IMR-90 (cell line): ENCODE measurements around the gene KCNAB1. TPM values are rescaled to one million over a fixed set of nuclear protein-coding genes. Genes with fewer than 3 reads are reported as not detected.

Experiments used
- ATAC-seq: fragments of 200-7000 bp; cut with Tn5 transposase; 2 replicates; pipeline ENCODE4 v1.9.1; 2020; ENCODE audit warnings: low read depth, mild to moderate bottlenecking, moderate library complexity
- BruUV-seq: library from RNA; stranded (reverse); fragments of 400-500 nt; replicated peaks from 2 replicates; lab custom pipeline; 2021; lab: Mats Ljungman, UMichigan
- CTCF ChIA-PET: fragments of 300-600 bp; formaldehyde crosslinking; extraction: SDS; loops from one replicate; lab custom pipeline; 2021; ENCODE audit warnings: antibody characterized with exemption; lab: Yijun Ruan, JAX
- POLR2A ChIA-PET: fragments of 300-600 bp; sonication (Branson Sonifier 250); formaldehyde crosslinking; loops from one replicate; lab custom pipeline; 2022; ENCODE audit warnings: antibody characterized with exemption; ENCODE audit not compliant: unreplicated experiment; lab: Charles Lee
- DNase-seq: peaks from one replicate; pipeline ENCODE4 v3.0.0; 2013
- H2AFZ ChIP-seq: replicated peaks from 2 replicates; pipeline ENCODE3; 2013; ENCODE audit warnings: low read length, mild to moderate bottlenecking; ENCODE audit not compliant: poor library complexity
- H2AK5ac ChIP-seq: 2 replicates; pipeline ENCODE4 v1.6.1; 2013; ENCODE audit warnings: low read depth, low read length, inconsistent platforms
- H2AK9ac ChIP-seq: replicated peaks from 2 replicates; pipeline ENCODE3; 2013; ENCODE audit warnings: mild to moderate bottlenecking, low read depth, low read length, moderate library complexity; ENCODE audit not compliant: poor library complexity
- H2BK120ac ChIP-seq: 2 replicates; pipeline ENCODE4 v1.6.1; 2013; ENCODE audit warnings: low read depth, low read length, inconsistent platforms
- H2BK15ac ChIP-seq: 3 replicates; pipeline ENCODE4 v1.6.1; 2013; ENCODE audit warnings: low read depth, low read length, inconsistent platforms
- H2BK20ac ChIP-seq: 2 replicates; pipeline ENCODE4 v1.6.1; 2013; ENCODE audit warnings: low read depth, mild to moderate bottlenecking, inconsistent platforms, low read length, moderate library complexity
- H2BK5ac ChIP-seq: 2 replicates; pipeline ENCODE4 v1.6.1; 2013; ENCODE audit warnings: mild to moderate bottlenecking, low read depth, low read length, inconsistent platforms; ENCODE audit not compliant: poor library complexity, severe bottlenecking
- H3K14ac ChIP-seq: replicated peaks from 2 replicates; pipeline ENCODE4 v1.6.1; 2013; ENCODE audit warnings: low read depth, low read length, inconsistent platforms
- H3K18ac ChIP-seq: 2 replicates; pipeline ENCODE4 v1.6.1; 2013; ENCODE audit warnings: low read depth, low read length, control low read depth
- H3K23ac ChIP-seq: 2 replicates; pipeline ENCODE4 v1.6.1; 2013; ENCODE audit warnings: low read depth, low read length, inconsistent platforms
- H3K27ac ChIP-seq: 2 replicates; pipeline ENCODE4 v1.5.1; 2013; ENCODE audit warnings: mild to moderate bottlenecking, control low read depth, low read length; ENCODE audit not compliant: insufficient read depth
- H3K27me3 ChIP-seq: 2 replicates; pipeline ENCODE4 v1.6.1; 2013; ENCODE audit warnings: low read length; ENCODE audit not compliant: control insufficient read depth, insufficient read depth
- H3K36me3 ChIP-seq: 2 replicates; pipeline ENCODE4 v1.6.1; 2013; ENCODE audit warnings: low read length, mixed read lengths; ENCODE audit not compliant: control insufficient read depth, insufficient read depth
- H3K4ac ChIP-seq: 2 replicates; pipeline ENCODE4 v1.6.1; 2013; ENCODE audit warnings: low read depth, low read length, inconsistent platforms
- H3K4me1 ChIP-seq: 2 replicates; pipeline ENCODE4 v1.6.1; 2013; ENCODE audit warnings: low read length, mixed read lengths; ENCODE audit not compliant: control insufficient read depth, insufficient read depth
- H3K4me2 ChIP-seq: 2 replicates; pipeline ENCODE4 v1.6.1; 2013; ENCODE audit warnings: low read depth, mild to moderate bottlenecking, control low read depth, low read length, moderate library complexity
- H3K4me3 ChIP-seq: 2 replicates; pipeline ENCODE4 v1.5.1; 2013; ENCODE audit warnings: low read depth, mild to moderate bottlenecking, control low read depth, low read length, moderate library complexity; ENCODE audit not compliant: insufficient read depth
- H3K56ac ChIP-seq: 2 replicates; pipeline ENCODE4 v1.6.1; 2013; ENCODE audit warnings: low read length, inconsistent platforms; ENCODE audit not compliant: insufficient read depth; ENCODE audit errors: extremely low read depth
- H3K79me1 ChIP-seq, 2 experiments: 2 replicates each; pipeline ENCODE4 v1.6.1; 2013; ENCODE audit warnings: low read length in 2 of 2, inconsistent platforms in 1 of 2, low read depth in 1 of 2
- H3K9ac ChIP-seq: 2 replicates; pipeline ENCODE4 v1.6.1; 2013; ENCODE audit warnings: low read depth, low read length, control low read depth
- H3K9me1 ChIP-seq: 2 replicates; pipeline ENCODE4 v1.6.1; 2013; ENCODE audit warnings: low read length, inconsistent platforms; ENCODE audit not compliant: insufficient read depth
- H3K9me3 ChIP-seq: 2 replicates; pipeline ENCODE4 v1.6.1; 2013; ENCODE audit warnings: low read length; ENCODE audit not compliant: control insufficient read depth, insufficient read depth
- H4K20me1 ChIP-seq: 2 replicates; pipeline ENCODE4 v1.6.1; 2013; ENCODE audit warnings: low read length, inconsistent platforms; ENCODE audit not compliant: insufficient read depth
- H4K5ac ChIP-seq: 2 replicates; pipeline ENCODE4 v1.6.1; 2013; ENCODE audit warnings: mild to moderate bottlenecking, low read depth, low read length, control low read depth
- H4K8ac ChIP-seq, 2 experiments: 2 replicates each; pipeline ENCODE4 v1.6.1; 2013; ENCODE audit warnings: low read depth in 2 of 2, low read length in 2 of 2, control low read depth in 1 of 2, inconsistent platforms in 1 of 2
- H4K91ac ChIP-seq: 2 replicates; pipeline ENCODE4 v1.6.1; 2013; ENCODE audit warnings: low read depth, low read length, inconsistent platforms; ENCODE audit not compliant: insufficient read depth
- BHLHE40 ChIP-seq: fragments of 150-350 bp; IDR thresholded peaks from 2 replicates; pipeline ENCODE4 v1.6.1; 2016; ENCODE audit warnings: mild to moderate bottlenecking, low read depth, low read length
- CHD1 ChIP-seq: IDR thresholded peaks from 2 replicates; pipeline ENCODE4 v1.6.1; 2012; ENCODE audit warnings: low read depth, low read length, improper control_type of control experiment
- CTCF ChIP-seq: conservative IDR thresholded peaks from 2 replicates; pipeline ENCODE4 v1.5.1; 2012; ENCODE audit warnings: mild to moderate bottlenecking, low read depth, low read length, improper control_type of control experiment
- ELK1 ChIP-seq: fragments of 150-350 bp; IDR thresholded peaks from 2 replicates; pipeline ENCODE4 v1.6.1; 2016; ENCODE audit warnings: low read depth, mild to moderate bottlenecking, low read length, moderate library complexity, borderline replicate concordance
- FOS ChIP-seq: fragments of 150-350 bp; IDR thresholded peaks from 2 replicates; pipeline ENCODE4 v1.6.1; 2016; ENCODE audit warnings: low read depth, low read length
- MXI1 ChIP-seq: IDR thresholded peaks from 2 replicates; pipeline ENCODE4 v1.6.1; 2012; ENCODE audit warnings: low read depth, mild to moderate bottlenecking, low read length, moderate library complexity, borderline replicate concordance
- RCOR1 ChIP-seq: IDR thresholded peaks from 2 replicates; pipeline ENCODE4 v1.6.1; 2012; ENCODE audit warnings: mild to moderate bottlenecking, low read length, improper control_type of control experiment; ENCODE audit not compliant: insufficient replicate concordance
- RFX5 ChIP-seq: IDR thresholded peaks from 2 replicates; pipeline ENCODE4 v1.8.0; 2012; ENCODE audit warnings: low read depth, mild to moderate bottlenecking, low read length, moderate library complexity
- dilution Hi-C: fragments of 300-500 bp; cut with HindIII; formaldehyde crosslinking; loops from one replicate; pipeline ENCODE4 v1.14.3; 2018; ENCODE audit warnings: low sequenced_read_pairs; ENCODE audit not compliant: unreplicated experiment
- in situ Hi-C: fragments of 300-500 bp; cut with MboI; formaldehyde crosslinking; loops from 3 replicates; pipeline ENCODE4 v1.14.3; 2019; ENCODE audit warnings: low sequenced_read_pairs, inconsistent platforms, mixed read lengths
- intact Hi-C: fragments of 100-400 bp; cut with micrococcal nuclease; formaldehyde crosslinking; loops from 2 replicates; pipeline ENCODE4 v1.10.0; 2022
- polyA plus RNA-seq, 3 experiments: library from polyadenylated mRNA; depleted of rRNA; stranded (reverse); fragments of >200 nt; gene quantifications; 2 replicates each; pipeline ENCODE4 v1.2.3, GENCODE V29; 2012; ENCODE audit warnings: low replicate concordance in 1 of 3
- total RNA-seq: library from RNA; depleted of rRNA; stranded (reverse); fragments of >200 nt; gene quantifications from 2 replicates; pipeline ENCODE4 v1.2.3, GENCODE V29; 2012

KCNAB1 gene
- total and polyA plus RNA-seq, 2 of the 4 experiments (the other 2 are of a cell fraction), result under 0.01 to 0.07 TPM

GRCh38 chr3:156433910-156434309, 313.5 kb downstream of the KCNAB1 start:
- H3K9me3 ChIP-seq, result no peaks in the 10 kb centered on the region
- in situ Hi-C loops, result no loop called here
- H3K4me3 ChIP-seq, result no peak overlapping the region
- H3K4me2 ChIP-seq, result no peak overlapping the region
- no peak overlapping the region for H2AFZ ChIP-seq
- intact Hi-C loops, result no loop called here
- H3K4ac ChIP-seq, result no peak overlapping the region
- DNase-seq (peak; percentile 49), ATAC-seq (peak; percentile 74)
- no peaks in the 10 kb centered on the region for H3K4me1 ChIP-seq
- no peak for TF ChIP-seq MXI1
- no peak for TF ChIP-seq RCOR1
- no peak for TF ChIP-seq CHD1
- no peak for TF ChIP-seq ELK1
- TF ChIP-seq FOS, result peak; percentile 44; the same call in 1 of the 2 replicates
- TF ChIP-seq CTCF, result 0 out of 2 replicates have a peak, but pooled peaks have one; percentile 7
- no peak for TF ChIP-seq BHLHE40
- no peak for TF ChIP-seq RFX5
- no peak overlapping the region for H3K18ac ChIP-seq
- no peaks in the 10 kb centered on the region for H3K36me3 ChIP-seq
- H2AK9ac ChIP-seq, result no peak overlapping the region
- H3K9ac ChIP-seq, result no peak overlapping the region
- H3K79me1 ChIP-seq, result no peaks in the 10 kb centered on the region
- ChIA-PET POLR2A (no interaction called here), CTCF (interaction anchor here (0.9 to 1.2 kb wide), 3 partner anchors 37 to 112 kb away, joined by 3 to 4 read pairs (median 4); no protein-coding TSS in a partner anchor)
- no peak overlapping the region for H4K5ac ChIP-seq
- no peak overlapping the region for H2BK120ac ChIP-seq
- H2BK5ac ChIP-seq, result no peak overlapping the region
- H3K27ac ChIP-seq, result no peak overlapping the region
- no peak overlapping the region for H3K23ac ChIP-seq
- BruUV-seq, result no TSS peak
- H4K91ac ChIP-seq, result no peak overlapping the region
- H2BK15ac ChIP-seq, result no peak overlapping the region
- peak overlapping the region; percentile 24; the same call in 1 of the 2 replicates for H2AK5ac ChIP-seq
- no peak overlapping the region for H3K56ac ChIP-seq
- H2BK20ac ChIP-seq, result no peak overlapping the region
- no peak overlapping the region for H4K8ac ChIP-seq
- H4K20me1 ChIP-seq, result no peaks in the 10 kb centered on the region
- H3K9me1 ChIP-seq, result no peaks in the 10 kb centered on the region
- H3K14ac ChIP-seq, result no peak overlapping the region
- peaks cover 2% of the 10 kb centered on the region for H3K27me3 ChIP-seq
- dilution Hi-C loops, result no loop called here
